K562 (cell line): ENCODE measurements around the gene PFAS. TPM values are rescaled to one million over a fixed set of nuclear protein-coding genes. Genes with fewer than 3 reads are reported as not detected.
A peak's percentile ranks its signal among the peaks of the same experiment; 100 is the strongest.

Experiments
- CHCHD3 ChIP-seq: fragments of 250-450 bp; sonication (Bioruptor Pico); IDR thresholded peaks from 2 replicates; pipeline ENCODE4 v2.1.2; 2022; ENCODE audit warnings: mild to moderate bottlenecking
- CHD4 ChIP-seq: fragments of 200-600 bp; sonication (generic); IDR thresholded peaks from 3 replicates; pipeline ENCODE4 v1.6.1; 2012; ENCODE audit warnings: low read depth, mild to moderate bottlenecking, mixed read lengths, low read length, inconsistent platforms; ENCODE audit not compliant: insufficient read depth, insufficient replicate concordance, poor library complexity, severe bottlenecking
- CREM ChIP-seq: IDR thresholded peaks from 2 replicates; pipeline ENCODE4 v1.6.1; 2014; ENCODE audit warnings: antibody characterized with exemption, low read depth
- ELF4 ChIP-seq: fragments of 450-650 bp; formaldehyde crosslinking; IDR thresholded peaks from 2 replicates; pipeline ENCODE4 v1.4.0; 2022; ENCODE audit warnings: missing genetic modification characterization
- KLF10 ChIP-seq: fragments of 250-450 bp; sonication (Bioruptor Pico); IDR thresholded peaks from 2 replicates; pipeline ENCODE4 v1.6.1; 2021; ENCODE audit warnings: matching md5 sums
- MAX ChIP-seq: sonication (generic); formaldehyde crosslinking; IDR thresholded peaks from 2 replicates; pipeline ENCODE4 v1.9.0; 2022; ENCODE audit warnings: mild to moderate bottlenecking, missing genetic modification reagents
- MED1 ChIP-seq: sonication (generic); formaldehyde crosslinking; IDR thresholded peaks from 2 replicates; pipeline ENCODE4 v1.8.1; 2023; ENCODE audit warnings: missing genetic modification reagents, borderline replicate concordance
- NCOA4 ChIP-seq: fragments of 450-650 bp; IDR thresholded peaks from 2 replicates; pipeline ENCODE4 v1.6.1; 2018; ENCODE audit warnings: mild to moderate bottlenecking; ENCODE audit not compliant: partially characterized antibody
- RBFOX2 ChIP-seq: fragments of 200-400 bp; formaldehyde crosslinking; IDR thresholded peaks from 2 replicates; pipeline ENCODE4 v1.6.1; 2017; ENCODE audit warnings: low read depth, mild to moderate bottlenecking, low read length, moderate library complexity
- RBM17 ChIP-seq: fragments of 200-400 bp; formaldehyde crosslinking; IDR thresholded peaks from 2 replicates; pipeline ENCODE4 v1.6.1; 2017; ENCODE audit warnings: low read depth, mild to moderate bottlenecking, low read length, borderline replicate concordance
- TSHZ1 ChIP-seq: fragments of 250-450 bp; sonication (Bioruptor Pico); IDR thresholded peaks from 2 replicates; pipeline ENCODE4 v1.4.0; 2020; ENCODE audit warnings: mild to moderate bottlenecking, moderate library complexity
- ZFP36 ChIP-seq: fragments of 150-350 bp; IDR thresholded peaks from 2 replicates; pipeline ENCODE4 v1.6.1; 2018; ENCODE audit warnings: low read length, low read depth; ENCODE audit not compliant: partially characterized antibody
- ZNF212 ChIP-seq: fragments of 450-650 bp; formaldehyde crosslinking; IDR thresholded peaks from 2 replicates; pipeline ENCODE4 v1.4.0; 2020; ENCODE audit warnings: mild to moderate bottlenecking
- ZNF717 ChIP-seq: fragments of 250-450 bp; sonication (Bioruptor Pico); IDR thresholded peaks from 2 replicates; pipeline ENCODE4 v1.5.0; 2021
- polyA plus RNA-seq, 8 experiments: library from polyadenylated mRNA; depleted of rRNA in 4 of 8; stranded (reverse) in 5 of 8; unstranded in 3 of 8; fragments of >200 nt; fragmentation: Nextera tagmentation in 2 of 8; fragmentation: Illumina TruSeq in 1 of 8; extraction: Ambion mirVana in 2 of 8; extraction: Trizol in 1 of 8; gene quantifications; 2 replicates each; pipeline versions ENCODE4 v1.2.1 to v1.2.3, GENCODE V29; 2011 to 2014; ENCODE audit warnings: inconsistent platforms in 1 of 8, missing spikeins in 1 of 8
- total RNA-seq, 7 experiments: library from RNA; depleted of rRNA in 6 of 7; stranded (reverse); fragments of >200 nt in 6 of 7; fragmentation: Illumina TruSeq in 2 of 7; extraction: Trizol in 2 of 7; gene quantifications; 2 replicates each; pipeline versions ENCODE4 v1.2.1 to v1.2.3, GENCODE V29; 2011 to 2021; ENCODE audit warnings: low replicate concordance in 1 of 7
- TF ChIP-seq, protein P1 (sequence below), 2 experiments: fragments of 450-650 bp in 1 of 2; sonication (generic) in 1 of 2; formaldehyde crosslinking in 1 of 2; IDR thresholded peaks; 2 replicates each; pipeline versions ENCODE4 v1.7.1 to v1.9.0; 2016 to 2022; ENCODE audit warnings: inconsistent platforms in 1 of 2, mild to moderate bottlenecking in 1 of 2, missing genetic modification reagents in 1 of 2

The PFAS gene
- total and polyA plus RNA-seq, 9 of the 15 experiments (the other 6 are each of a cell fraction or from before 2014, with no cell fraction given): 11.6 to 131 (median 43.9) TPM

- TF ChIP-seq ZNF717 (CRISPR knock-in tag): no peak
- TF ChIP-seq MED1 (CRISPR knock-in tag): no peak
- TF ChIP-seq CREM: peak; percentile 75
- TF ChIP-seq, protein P1, sequence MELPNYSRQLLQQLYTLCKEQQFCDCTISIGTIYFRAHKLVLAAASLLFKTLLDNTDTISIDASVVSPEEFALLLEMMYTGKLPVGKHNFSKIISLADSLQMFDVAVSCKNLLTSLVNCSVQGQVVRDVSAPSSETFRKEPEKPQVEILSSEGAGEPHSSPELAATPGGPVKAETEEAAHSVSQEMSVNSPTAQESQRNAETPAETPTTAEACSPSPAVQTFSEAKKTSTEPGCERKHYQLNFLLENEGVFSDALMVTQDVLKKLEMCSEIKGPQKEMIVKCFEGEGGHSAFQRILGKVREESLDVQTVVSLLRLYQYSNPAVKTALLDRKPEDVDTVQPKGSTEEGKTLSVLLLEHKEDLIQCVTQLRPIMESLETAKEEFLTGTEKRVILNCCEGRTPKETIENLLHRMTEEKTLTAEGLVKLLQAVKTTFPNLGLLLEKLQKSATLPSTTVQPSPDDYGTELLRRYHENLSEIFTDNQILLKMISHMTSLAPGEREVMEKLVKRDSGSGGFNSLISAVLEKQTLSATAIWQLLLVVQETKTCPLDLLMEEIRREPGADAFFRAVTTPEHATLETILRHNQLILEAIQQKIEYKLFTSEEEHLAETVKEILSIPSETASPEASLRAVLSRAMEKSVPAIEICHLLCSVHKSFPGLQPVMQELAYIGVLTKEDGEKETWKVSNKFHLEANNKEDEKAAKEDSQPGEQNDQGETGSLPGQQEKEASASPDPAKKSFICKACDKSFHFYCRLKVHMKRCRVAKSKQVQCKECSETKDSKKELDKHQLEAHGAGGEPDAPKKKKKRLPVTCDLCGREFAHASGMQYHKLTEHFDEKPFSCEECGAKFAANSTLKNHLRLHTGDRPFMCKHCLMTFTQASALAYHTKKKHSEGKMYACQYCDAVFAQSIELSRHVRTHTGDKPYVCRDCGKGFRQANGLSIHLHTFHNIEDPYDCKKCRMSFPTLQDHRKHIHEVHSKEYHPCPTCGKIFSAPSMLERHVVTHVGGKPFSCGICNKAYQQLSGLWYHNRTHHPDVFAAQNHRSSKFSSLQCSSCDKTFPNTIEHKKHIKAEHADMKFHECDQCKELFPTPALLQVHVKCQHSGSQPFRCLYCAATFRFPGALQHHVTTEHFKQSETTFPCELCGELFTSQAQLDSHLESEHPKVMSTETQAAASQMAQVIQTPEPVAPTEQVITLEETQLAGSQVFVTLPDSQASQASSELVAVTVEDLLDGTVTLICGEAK (IDR thresholded peaks at IDR 0.05): peak; percentile 85
- TF ChIP-seq, protein P1 (CRISPR knock-in tag; IDR thresholded peaks at IDR 0.05): no peak
- TF ChIP-seq CHCHD3 (CRISPR knock-in tag): no peak
- no peak for TF ChIP-seq KLF10 (CRISPR knock-in tag)
- TF ChIP-seq NCOA4: no peak
- peak; percentile 59; the same call in 1 of the 2 replicates for TF ChIP-seq ZNF212 (CRISPR knock-in tag)
- TF ChIP-seq ZFP36: no peak
- peak; percentile 44; the same call in 1 of the 2 replicates for TF ChIP-seq MAX (CRISPR knock-in tag)
- no peak for TF ChIP-seq CHD4
- TF ChIP-seq RBM17: no peak
- TF ChIP-seq ELF4 (CRISPR knock-in tag): no peak
- TF ChIP-seq RBFOX2: peak; percentile 73
- no peak for TF ChIP-seq TSHZ1
These were observed 26.3 kb upstream of the PFAS start (continued) for GRCh38 chr17:8222630-8223355.
